IMR-90 (cell line): Measurements from ENCODE around the gene NPW. TPM values are rescaled to one million over a fixed set of nuclear protein-coding genes. Genes with fewer than 3 reads are reported as not detected.
"Not testable (repeated sequence)": the region's sequence is repeated elsewhere in the genome, so short reads cannot be mapped to it uniquely, and the experiment has no call there.

Experiments used
- ATAC-seq: fragments of 200-7000 bp; cut with Tn5 transposase; 2 replicates; pipeline ENCODE4 v1.9.1; 2020; ENCODE audit warnings: low read depth, mild to moderate bottlenecking, moderate library complexity
- BruUV-seq: library from RNA; stranded (reverse); fragments of 400-500 nt; replicated peaks from 2 replicates; lab custom pipeline; 2021; lab: Mats Ljungman, UMichigan
- CTCF ChIA-PET: fragments of 300-600 bp; formaldehyde crosslinking; extraction: SDS; loops from one replicate; lab custom pipeline; 2021; ENCODE audit warnings: antibody characterized with exemption; lab: Yijun Ruan, JAX
- POLR2A ChIA-PET: fragments of 300-600 bp; sonication (Branson Sonifier 250); formaldehyde crosslinking; loops from one replicate; lab custom pipeline; 2022; ENCODE audit warnings: antibody characterized with exemption; ENCODE audit not compliant: unreplicated experiment; lab: Charles Lee
- DNase-seq: peaks from one replicate; pipeline ENCODE4 v3.0.0; 2013
- H2AFZ ChIP-seq: replicated peaks from 2 replicates; pipeline ENCODE3; 2013; ENCODE audit warnings: low read length, mild to moderate bottlenecking; ENCODE audit not compliant: poor library complexity
- H2AK5ac ChIP-seq: 2 replicates; pipeline ENCODE4 v1.6.1; 2013; ENCODE audit warnings: low read depth, low read length, inconsistent platforms
- H2AK9ac ChIP-seq: replicated peaks from 2 replicates; pipeline ENCODE3; 2013; ENCODE audit warnings: mild to moderate bottlenecking, low read depth, low read length, moderate library complexity; ENCODE audit not compliant: poor library complexity
- H2BK120ac ChIP-seq: 2 replicates; pipeline ENCODE4 v1.6.1; 2013; ENCODE audit warnings: low read depth, low read length, inconsistent platforms
- H2BK15ac ChIP-seq: 3 replicates; pipeline ENCODE4 v1.6.1; 2013; ENCODE audit warnings: low read depth, low read length, inconsistent platforms
- H2BK20ac ChIP-seq: 2 replicates; pipeline ENCODE4 v1.6.1; 2013; ENCODE audit warnings: low read depth, mild to moderate bottlenecking, inconsistent platforms, low read length, moderate library complexity
- H2BK5ac ChIP-seq: 2 replicates; pipeline ENCODE4 v1.6.1; 2013; ENCODE audit warnings: mild to moderate bottlenecking, low read depth, low read length, inconsistent platforms; ENCODE audit not compliant: poor library complexity, severe bottlenecking
- H3K14ac ChIP-seq: replicated peaks from 2 replicates; pipeline ENCODE4 v1.6.1; 2013; ENCODE audit warnings: low read depth, low read length, inconsistent platforms
- H3K18ac ChIP-seq: 2 replicates; pipeline ENCODE4 v1.6.1; 2013; ENCODE audit warnings: low read depth, low read length, control low read depth
- H3K23ac ChIP-seq: 2 replicates; pipeline ENCODE4 v1.6.1; 2013; ENCODE audit warnings: low read depth, low read length, inconsistent platforms
- H3K27ac ChIP-seq: 2 replicates; pipeline ENCODE4 v1.5.1; 2013; ENCODE audit warnings: mild to moderate bottlenecking, control low read depth, low read length; ENCODE audit not compliant: insufficient read depth
- H3K27me3 ChIP-seq: 2 replicates; pipeline ENCODE4 v1.6.1; 2013; ENCODE audit warnings: low read length; ENCODE audit not compliant: control insufficient read depth, insufficient read depth
- H3K36me3 ChIP-seq: 2 replicates; pipeline ENCODE4 v1.6.1; 2013; ENCODE audit warnings: low read length, mixed read lengths; ENCODE audit not compliant: control insufficient read depth, insufficient read depth
- H3K4ac ChIP-seq: 2 replicates; pipeline ENCODE4 v1.6.1; 2013; ENCODE audit warnings: low read depth, low read length, inconsistent platforms
- H3K4me1 ChIP-seq: 2 replicates; pipeline ENCODE4 v1.6.1; 2013; ENCODE audit warnings: low read length, mixed read lengths; ENCODE audit not compliant: control insufficient read depth, insufficient read depth
- H3K4me2 ChIP-seq: 2 replicates; pipeline ENCODE4 v1.6.1; 2013; ENCODE audit warnings: low read depth, mild to moderate bottlenecking, control low read depth, low read length, moderate library complexity
- H3K4me3 ChIP-seq: 2 replicates; pipeline ENCODE4 v1.5.1; 2013; ENCODE audit warnings: low read depth, mild to moderate bottlenecking, control low read depth, low read length, moderate library complexity; ENCODE audit not compliant: insufficient read depth
- H3K56ac ChIP-seq: 2 replicates; pipeline ENCODE4 v1.6.1; 2013; ENCODE audit warnings: low read length, inconsistent platforms; ENCODE audit not compliant: insufficient read depth; ENCODE audit errors: extremely low read depth
- H3K79me1 ChIP-seq, 2 experiments: 2 replicates each; pipeline ENCODE4 v1.6.1; 2013; ENCODE audit warnings: low read length in 2 of 2, inconsistent platforms in 1 of 2, low read depth in 1 of 2
- H3K9ac ChIP-seq: 2 replicates; pipeline ENCODE4 v1.6.1; 2013; ENCODE audit warnings: low read depth, low read length, control low read depth
- H3K9me1 ChIP-seq: 2 replicates; pipeline ENCODE4 v1.6.1; 2013; ENCODE audit warnings: low read length, inconsistent platforms; ENCODE audit not compliant: insufficient read depth
- H3K9me3 ChIP-seq: 2 replicates; pipeline ENCODE4 v1.6.1; 2013; ENCODE audit warnings: low read length; ENCODE audit not compliant: control insufficient read depth, insufficient read depth
- H4K20me1 ChIP-seq: 2 replicates; pipeline ENCODE4 v1.6.1; 2013; ENCODE audit warnings: low read length, inconsistent platforms; ENCODE audit not compliant: insufficient read depth
- H4K5ac ChIP-seq: 2 replicates; pipeline ENCODE4 v1.6.1; 2013; ENCODE audit warnings: mild to moderate bottlenecking, low read depth, low read length, control low read depth
- H4K8ac ChIP-seq, 2 experiments: 2 replicates each; pipeline ENCODE4 v1.6.1; 2013; ENCODE audit warnings: low read depth in 2 of 2, low read length in 2 of 2, control low read depth in 1 of 2, inconsistent platforms in 1 of 2
- H4K91ac ChIP-seq: 2 replicates; pipeline ENCODE4 v1.6.1; 2013; ENCODE audit warnings: low read depth, low read length, inconsistent platforms; ENCODE audit not compliant: insufficient read depth
- CEBPB ChIP-seq: IDR thresholded peaks from 2 replicates; pipeline ENCODE4 v1.6.1; 2012; ENCODE audit warnings: low read depth, low read length, improper control_type of control experiment
- WGBS, 2 experiments: methylation state at CpG; one replicate each; pipeline versions ENCODE4 v1.1.5 to v1.1.7; 2013; ENCODE audit warnings: missing lambda C conversion rate in 2 of 2; ENCODE audit not compliant: insufficient read length in 1 of 2; ENCODE audit errors: extremely low coverage in 2 of 2; 5-methylcytosine and 5-hydroxymethylcytosine counted together
- dilution Hi-C: fragments of 300-500 bp; cut with HindIII; formaldehyde crosslinking; loops from one replicate; pipeline ENCODE4 v1.14.3; 2018; ENCODE audit warnings: low sequenced_read_pairs; ENCODE audit not compliant: unreplicated experiment
- in situ Hi-C: fragments of 300-500 bp; cut with MboI; formaldehyde crosslinking; loops from 3 replicates; pipeline ENCODE4 v1.14.3; 2019; ENCODE audit warnings: low sequenced_read_pairs, inconsistent platforms, mixed read lengths
- intact Hi-C: fragments of 100-400 bp; cut with micrococcal nuclease; formaldehyde crosslinking; loops from 2 replicates; pipeline ENCODE4 v1.10.0; 2022
- polyA plus RNA-seq, 3 experiments: library from polyadenylated mRNA; depleted of rRNA; stranded (reverse); fragments of >200 nt; gene quantifications; 2 replicates each; pipeline ENCODE4 v1.2.3, GENCODE V29; 2012; ENCODE audit warnings: low replicate concordance in 1 of 3
- total RNA-seq: library from RNA; depleted of rRNA; stranded (reverse); fragments of >200 nt; gene quantifications from 2 replicates; pipeline ENCODE4 v1.2.3, GENCODE V29; 2012
- TF ChIP-seq, protein P1 (sequence below): fragments of 150-350 bp; IDR thresholded peaks from 2 replicates; pipeline ENCODE4 v1.6.1; 2017; ENCODE audit warnings: mild to moderate bottlenecking, antibody characterized with exemption, low read length, low read depth

The NPW gene
- total and polyA plus RNA-seq, 2 of the 4 experiments (the other 2 are of a cell fraction), result 0.18 to 2.0 TPM

GRCh38 chr16:2009791-2010510 is 9.6 kb upstream of the NPW start, which contains the start of gene ZNF598 (continued):
- TF ChIP-seq, protein P1, sequence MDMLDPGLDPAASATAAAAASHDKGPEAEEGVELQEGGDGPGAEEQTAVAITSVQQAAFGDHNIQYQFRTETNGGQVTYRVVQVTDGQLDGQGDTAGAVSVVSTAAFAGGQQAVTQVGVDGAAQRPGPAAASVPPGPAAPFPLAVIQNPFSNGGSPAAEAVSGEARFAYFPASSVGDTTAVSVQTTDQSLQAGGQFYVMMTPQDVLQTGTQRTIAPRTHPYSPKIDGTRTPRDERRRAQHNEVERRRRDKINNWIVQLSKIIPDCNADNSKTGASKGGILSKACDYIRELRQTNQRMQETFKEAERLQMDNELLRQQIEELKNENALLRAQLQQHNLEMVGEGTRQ, result peak; percentile 79

- H2AK5ac ChIP-seq, H4K8ac ChIP-seq, H3K18ac ChIP-seq, H2AK9ac ChIP-seq, H4K5ac ChIP-seq, H3K4me2 ChIP-seq, H3K9me3 ChIP-seq, intact Hi-C loops, in situ Hi-C loops, H3K4ac ChIP-seq, H2BK20ac ChIP-seq, H3K36me3 ChIP-seq, H4K91ac ChIP-seq, dilution Hi-C loops, H3K4me3 ChIP-seq, H2BK5ac ChIP-seq, H2AFZ ChIP-seq, H3K56ac ChIP-seq, H2BK120ac ChIP-seq, H3K23ac ChIP-seq, H2BK15ac ChIP-seq, H3K14ac ChIP-seq, DNase-seq, BruUV-seq, POLR2A ChIA-PET, H3K27me3 ChIP-seq, H3K27ac ChIP-seq, H3K9ac ChIP-seq, ATAC-seq: not testable (repeated sequence)
- Histone ChIP-seq H3K79me1 (peaks cover 9 to 37% of the 10 kb centered on the region in 2 experiments; a peak in 3 of 4 replicates), H3K4me1 (peaks cover 21% of the 10 kb centered on the region), H4K20me1 (peaks cover 24% of the 10 kb centered on the region), H3K9me1 (peaks cover 15% of the 10 kb centered on the region)
- CTCF ChIA-PET, result interaction anchor here (1.0 kb wide), 1 partner anchor 129 kb away, joined by 5 read pairs; no protein-coding TSS in a partner anchor
- TF ChIP-seq CEBPB, result 0 out of 2 replicates have a peak, but pooled peaks have one; percentile 5
- 43% methylated on average over 1 of the region's 9 CpGs; no CpG with 5 or more reads in 1 of the 2 experiments for WGBS, 2 experiments
Measured at GRCh38 chr16:2011726-2012125, 7.9 kb upstream of the NPW start.
